Nephron progenitor cell (in vitro differentiated cells): ENCODE data around the gene NEK7.

ENCODE experiments used
- DNase-seq: peaks from one replicate; pipeline ENCODE4 v3.0.0; 2021
- H3K27ac Mint-ChIP-seq: 2 replicates; pipeline ENCODE4 v1.8.0; 2021; ENCODE audit warnings: mild to moderate bottlenecking, moderate library complexity, mixed read lengths
- H3K27me3 Mint-ChIP-seq: 2 replicates; pipeline ENCODE4 v1.8.0; 2021; ENCODE audit warnings: mild to moderate bottlenecking, low read depth, mixed read lengths; ENCODE audit not compliant: poor library complexity
- H3K36me3 Mint-ChIP-seq: 2 replicates; pipeline ENCODE4 v1.8.0; 2021; ENCODE audit warnings: low read depth, mixed read lengths
- H3K4me1 Mint-ChIP-seq: 2 replicates; pipeline ENCODE4 v1.8.0; 2021; ENCODE audit warnings: mixed read lengths
- H3K4me3 Mint-ChIP-seq: 2 replicates; pipeline ENCODE4 v1.8.0; 2021; ENCODE audit warnings: mild to moderate bottlenecking, moderate library complexity, mixed read lengths
- H3K9me3 Mint-ChIP-seq: 2 replicates; pipeline ENCODE4 v1.8.0; 2021; ENCODE audit warnings: mild to moderate bottlenecking, moderate library complexity, mixed read lengths
- TF ChIP-seq, protein P1 (sequence below): fragments of 200-600 bp; sonication (generic); IDR thresholded peaks from 2 replicates; pipeline ENCODE4 v1.5.0; 2021; ENCODE audit warnings: antibody characterized with exemption

Gene NEK7

DNA sequence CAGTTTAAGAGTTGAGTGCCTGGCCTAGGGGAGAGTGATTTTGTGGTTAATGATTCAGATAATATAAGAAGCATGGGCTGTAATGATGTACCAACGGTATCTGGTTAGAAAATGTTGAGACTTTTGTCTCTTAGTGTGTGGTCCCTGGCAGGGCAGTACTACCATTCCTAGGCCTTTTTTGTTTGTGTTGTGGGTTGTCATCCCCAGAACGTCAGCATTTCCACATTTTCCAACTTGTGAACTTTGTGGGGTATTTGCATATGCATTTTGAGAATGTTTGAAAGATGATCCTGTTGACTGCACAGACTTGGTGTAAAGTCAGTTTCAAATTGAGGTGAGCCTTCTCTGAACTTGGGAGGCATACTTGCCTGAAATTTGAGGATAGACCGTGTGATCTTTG lies 11.4 kb downstream of the NEK7 start:
- Mint-ChIP-seq H3K27ac (no peak overlapping the region), H3K36me3 (peaks cover 21% of the 10 kb centered on the region), H3K4me1 (peaks cover 50% of the 10 kb centered on the region), H3K9me3 (peaks cover 6% of the 10 kb centered on the region), H3K4me3 (no peak overlapping the region), H3K27me3 (no peaks in the 10 kb centered on the region)
- TF ChIP-seq, protein P1, sequence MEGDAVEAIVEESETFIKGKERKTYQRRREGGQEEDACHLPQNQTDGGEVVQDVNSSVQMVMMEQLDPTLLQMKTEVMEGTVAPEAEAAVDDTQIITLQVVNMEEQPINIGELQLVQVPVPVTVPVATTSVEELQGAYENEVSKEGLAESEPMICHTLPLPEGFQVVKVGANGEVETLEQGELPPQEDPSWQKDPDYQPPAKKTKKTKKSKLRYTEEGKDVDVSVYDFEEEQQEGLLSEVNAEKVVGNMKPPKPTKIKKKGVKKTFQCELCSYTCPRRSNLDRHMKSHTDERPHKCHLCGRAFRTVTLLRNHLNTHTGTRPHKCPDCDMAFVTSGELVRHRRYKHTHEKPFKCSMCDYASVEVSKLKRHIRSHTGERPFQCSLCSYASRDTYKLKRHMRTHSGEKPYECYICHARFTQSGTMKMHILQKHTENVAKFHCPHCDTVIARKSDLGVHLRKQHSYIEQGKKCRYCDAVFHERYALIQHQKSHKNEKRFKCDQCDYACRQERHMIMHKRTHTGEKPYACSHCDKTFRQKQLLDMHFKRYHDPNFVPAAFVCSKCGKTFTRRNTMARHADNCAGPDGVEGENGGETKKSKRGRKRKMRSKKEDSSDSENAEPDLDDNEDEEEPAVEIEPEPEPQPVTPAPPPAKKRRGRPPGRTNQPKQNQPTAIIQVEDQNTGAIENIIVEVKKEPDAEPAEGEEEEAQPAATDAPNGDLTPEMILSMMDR = no peak
- no peak for DNase-seq

- no peak overlapping the region for H3K27ac Mint-ChIP-seq
- H3K4me3 Mint-ChIP-seq = no peak overlapping the region
- DNase-seq = no peak
- TF ChIP-seq, protein P1 = no peak
- no peaks in the 10 kb centered on the region for H3K27me3 Mint-ChIP-seq
- peaks cover 56% of the 10 kb centered on the region for H3K4me1 Mint-ChIP-seq
- peaks cover 6% of the 10 kb centered on the region for H3K9me3 Mint-ChIP-seq
- peaks cover 13% of the 10 kb centered on the region for H3K36me3 Mint-ChIP-seq
These were observed 12.9 kb downstream of the NEK7 start for GRCh38 chr1:198169672-198170071.

DNA sequence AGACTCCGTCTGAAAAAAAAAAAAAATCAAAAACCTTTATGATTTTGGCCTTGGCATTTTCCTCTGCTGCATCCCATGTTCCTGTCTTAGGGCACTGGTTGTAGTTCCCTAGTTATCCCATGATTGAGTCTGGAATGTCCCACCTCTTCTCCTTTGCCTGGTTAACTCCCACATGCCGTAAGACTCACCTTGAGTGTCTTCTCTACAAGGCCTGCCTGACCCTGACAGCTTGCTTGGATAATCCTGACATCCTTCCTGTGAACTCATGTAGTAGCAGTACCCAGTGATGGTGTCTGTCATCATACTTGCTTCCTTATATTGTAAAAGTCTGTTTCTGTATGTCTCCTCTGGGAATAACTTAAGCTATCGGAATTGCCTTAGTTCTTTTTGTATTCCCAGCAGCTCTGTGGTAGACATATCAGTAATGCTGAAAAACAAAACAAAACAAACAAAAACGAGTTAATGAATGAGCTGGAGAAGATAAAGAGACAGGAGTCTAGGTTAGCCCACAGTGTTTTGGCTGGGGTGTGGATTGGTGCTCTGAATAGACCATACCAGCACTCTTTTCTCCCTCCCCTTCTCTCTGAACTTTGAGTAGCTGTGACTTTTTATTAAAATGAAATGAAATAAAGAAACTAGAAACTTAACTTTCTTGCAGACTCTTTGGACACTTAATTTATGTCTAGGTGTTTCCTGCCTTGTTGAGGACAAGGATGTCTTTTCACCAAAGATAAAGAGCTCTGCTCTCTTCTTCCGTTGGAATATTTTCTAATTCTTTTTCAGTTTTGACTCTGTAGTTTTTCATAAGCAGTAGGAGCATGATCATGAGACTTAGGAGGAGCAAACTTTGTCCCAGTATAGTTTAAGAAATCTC lies 15.1 kb downstream of the NEK7 start:
- Mint-ChIP-seq H3K36me3 (no peaks in the 10 kb centered on the region), H3K4me3 (no peak overlapping the region), H3K27ac (peak overlapping the region; percentile 97), H3K4me1 (peaks cover 39% of the 10 kb centered on the region), H3K9me3 (no peaks in the 10 kb centered on the region), H3K27me3 (no peaks in the 10 kb centered on the region)
- no peak for DNase-seq
- TF ChIP-seq, protein P1 = no peak

- Mint-ChIP-seq H3K27ac (no peak overlapping the region), H3K4me3 (no peak overlapping the region), H3K27me3 (no peaks in the 10 kb centered on the region), H3K4me1 (peaks cover 26% of the 10 kb centered on the region), H3K36me3 (no peaks in the 10 kb centered on the region), H3K9me3 (no peaks in the 10 kb centered on the region)
- TF ChIP-seq, protein P1 = no peak
- DNase-seq = no peak
These were observed 17.0 kb downstream of the NEK7 start for GRCh38 chr1:198173832-198174231.

DNA sequence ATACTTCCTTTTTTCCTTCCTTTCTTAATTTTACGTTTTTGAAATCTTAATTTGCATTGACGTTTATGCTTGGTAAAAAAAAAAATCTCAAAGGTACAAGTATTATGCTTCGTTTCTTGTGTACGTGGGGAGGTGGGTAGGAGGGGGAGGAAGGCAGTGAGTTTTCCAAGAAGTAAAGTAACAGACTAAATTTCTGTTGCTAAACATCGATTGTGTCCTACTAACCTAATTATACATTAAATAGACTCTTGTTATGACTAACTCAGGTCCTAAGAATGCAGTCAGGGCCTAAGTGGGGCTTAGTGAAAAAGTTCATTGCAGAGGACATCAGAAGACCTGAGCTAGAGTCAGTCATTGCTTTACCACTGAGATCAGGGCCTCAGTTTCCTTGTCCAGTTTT lies 17.5 kb downstream of the NEK7 start:
- Mint-ChIP-seq H3K36me3 (no peaks in the 10 kb centered on the region), H3K9me3 (no peaks in the 10 kb centered on the region), H3K27me3 (no peaks in the 10 kb centered on the region), H3K4me3 (no peak overlapping the region), H3K27ac (no peak overlapping the region), H3K4me1 (peaks cover 28% of the 10 kb centered on the region)
- TF ChIP-seq, protein P1 = no peak
- DNase-seq = no peak
